HTR-8/SVneo (cell line): ENCODE measurements around the gene ASB18.

Source experiments
- DNase-seq: peaks from one replicate; pipeline ENCODE4 v3.0.0; 2011; ENCODE audit warnings: low spot score, mixed read lengths; ENCODE audit not compliant: insufficient read length
- FAIRE-seq: peaks from 2 replicates; lab custom pipeline; 2011; peaks lifted over from hg19 to GRCh38; lab: Jason Lieb, UNC

Gene ASB18

GRCh38 chr2:236211296-236211695, 52.9 kb downstream of the ASB18 start:
- no peak for FAIRE-seq

GRCh38 chr2:236210536-236210935, 53.7 kb downstream of the ASB18 start:
- no peak for DNase-seq
- FAIRE-seq: no peak

More at GRCh38 chr2:236211296-236211695, 52.9 kb downstream of the ASB18 start:
- no peak for DNase-seq

DNA sequence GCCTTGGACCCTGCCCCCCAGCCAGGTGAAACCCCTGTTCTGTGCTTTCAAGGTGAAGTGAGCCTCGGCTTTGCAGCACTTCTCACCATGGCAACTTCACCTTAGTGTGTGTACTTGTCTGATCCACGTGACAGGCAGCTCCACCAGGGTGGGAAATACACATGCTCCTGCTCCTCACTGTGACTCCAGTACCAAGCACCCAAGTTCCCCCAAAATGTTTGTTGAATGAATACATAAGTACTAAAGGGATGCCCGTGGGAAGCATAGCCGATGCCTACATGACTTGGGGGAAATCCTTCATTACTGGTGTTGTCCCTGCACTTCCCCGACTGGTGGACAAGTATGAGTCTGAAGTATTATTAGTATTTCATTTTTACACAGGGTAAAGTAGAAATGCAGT, 54.2 kb downstream of the ASB18 start:
- DNase-seq (no peak), FAIRE-seq (no peak)

- no peak for DNase-seq
- FAIRE-seq: no peak
These were observed 54.7 kb downstream of the ASB18 start for GRCh38 chr2:236209535-236209934.

DNA sequence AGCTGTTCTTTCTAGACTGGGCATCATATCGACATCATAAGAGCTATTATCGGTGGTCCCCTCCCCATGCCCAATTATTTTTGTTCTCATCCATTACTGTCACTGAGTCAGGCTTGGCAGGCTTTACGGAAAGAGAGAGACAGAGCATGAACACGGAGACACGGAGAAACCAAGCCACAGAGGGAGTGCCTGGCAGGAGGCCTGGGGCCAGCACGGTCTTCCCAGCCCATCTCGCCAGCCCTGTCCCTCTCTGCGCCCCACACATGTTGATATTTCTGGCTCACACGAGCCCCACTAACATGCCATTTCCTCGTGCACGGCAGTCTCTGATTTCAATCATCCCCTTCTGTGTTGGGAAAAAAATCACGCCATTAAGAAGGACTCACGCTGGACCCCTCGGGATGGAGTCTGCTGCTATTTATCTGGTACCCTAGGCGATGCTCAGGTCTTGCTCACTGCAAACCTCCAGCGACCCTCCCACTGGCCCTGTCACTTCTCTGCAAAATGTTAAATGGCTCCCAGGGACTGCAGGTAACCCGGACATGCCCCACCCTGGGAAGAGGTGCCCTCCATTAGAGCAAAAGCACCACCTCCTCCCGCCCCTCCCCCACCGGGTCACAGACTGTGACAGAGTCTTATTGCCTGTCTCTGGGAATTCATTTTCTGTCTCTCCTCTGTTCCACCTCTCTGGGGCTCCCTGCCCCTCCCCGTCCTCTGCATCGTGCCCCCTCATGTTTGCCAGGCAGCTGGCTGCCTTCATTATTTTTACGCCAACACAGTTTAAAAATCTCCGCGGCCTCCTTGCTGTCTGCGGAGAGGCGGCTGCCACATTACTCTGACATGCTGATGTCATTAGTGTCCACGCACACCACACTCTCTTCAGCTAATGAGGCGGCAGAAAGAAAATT, 55.9 kb downstream of the ASB18 start:
- no peak for FAIRE-seq
- DNase-seq: no peak

DNA sequence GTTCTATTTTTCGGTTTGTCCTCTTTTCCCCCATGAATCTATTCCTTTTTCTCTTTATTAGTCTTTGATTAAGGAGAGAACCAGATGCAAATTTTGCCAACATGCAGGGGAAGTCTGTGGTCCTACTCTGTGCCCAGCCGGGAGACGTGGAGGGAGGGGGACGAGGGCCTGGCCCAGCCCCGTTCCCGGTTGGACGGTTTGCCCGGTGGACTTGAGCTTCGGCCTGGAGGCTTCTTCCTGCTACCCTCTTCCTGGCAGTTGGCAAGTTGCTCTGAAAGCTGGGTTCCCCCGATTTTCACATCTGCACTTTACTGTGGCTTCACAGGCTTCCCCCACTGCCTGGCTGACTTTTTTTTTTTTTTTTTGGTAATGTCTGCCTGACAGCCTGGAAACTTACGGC, 56.7 kb downstream of the ASB18 start:
- FAIRE-seq (no peak), DNase-seq (no peak)

DNA sequence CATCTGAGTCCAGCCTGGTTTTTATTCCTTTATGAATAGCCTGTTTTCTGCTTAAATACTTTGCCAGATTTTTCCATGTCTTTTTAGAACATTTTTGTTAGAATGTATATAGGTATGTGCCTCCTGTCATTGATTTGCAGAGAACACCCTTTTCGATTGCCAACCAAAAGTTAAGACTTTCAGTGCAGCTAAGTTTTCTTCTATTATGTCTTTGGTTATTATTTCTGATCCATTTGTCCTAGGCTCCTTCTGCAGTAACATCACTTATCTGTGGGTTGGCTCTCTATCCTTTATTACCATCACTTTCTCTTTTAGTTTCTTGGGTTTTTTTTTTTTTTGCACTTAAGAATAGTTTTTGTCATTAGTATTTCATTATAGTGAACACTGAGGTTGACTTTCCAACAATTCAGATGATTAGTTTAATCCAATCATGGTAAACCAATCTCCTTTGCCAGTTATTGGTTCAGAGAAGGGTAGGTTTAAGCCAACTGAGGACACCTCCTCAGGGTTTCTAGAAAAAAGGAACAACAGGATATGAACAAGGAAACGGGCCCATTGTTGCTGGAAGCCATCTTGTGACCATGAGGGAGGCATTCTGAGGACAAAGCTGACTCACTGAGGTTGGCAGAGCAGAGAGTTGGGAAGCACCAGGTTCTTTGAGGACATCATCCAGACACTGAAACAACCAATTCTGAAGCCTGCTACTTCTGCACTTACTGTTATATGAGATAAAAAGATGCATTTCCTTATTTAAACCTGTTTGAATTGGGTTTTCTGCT, 58.1 kb downstream of the ASB18 start:
- DNase-seq (no peak), FAIRE-seq (no peak)

DNA sequence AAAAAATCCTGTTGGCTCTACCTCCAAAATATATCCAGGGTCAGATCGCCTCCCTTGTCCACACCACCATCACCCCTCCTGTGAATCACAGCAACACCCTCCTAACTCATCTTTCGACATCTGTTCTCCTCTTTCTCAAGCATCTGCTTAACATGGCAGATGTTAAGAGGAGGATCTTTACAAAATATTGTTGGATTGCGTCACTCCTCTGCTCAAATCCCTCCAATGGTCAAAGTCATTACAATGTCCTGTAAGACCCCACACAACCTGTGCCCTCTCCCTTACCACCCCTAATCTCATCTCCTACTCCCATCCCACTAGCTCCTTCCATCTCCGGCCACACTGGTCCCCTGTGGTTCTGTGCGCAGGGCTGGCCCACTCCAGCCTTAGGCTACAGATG, 59.3 kb downstream of the ASB18 start:
- DNase-seq (no peak), FAIRE-seq (peak; percentile 36)

DNA sequence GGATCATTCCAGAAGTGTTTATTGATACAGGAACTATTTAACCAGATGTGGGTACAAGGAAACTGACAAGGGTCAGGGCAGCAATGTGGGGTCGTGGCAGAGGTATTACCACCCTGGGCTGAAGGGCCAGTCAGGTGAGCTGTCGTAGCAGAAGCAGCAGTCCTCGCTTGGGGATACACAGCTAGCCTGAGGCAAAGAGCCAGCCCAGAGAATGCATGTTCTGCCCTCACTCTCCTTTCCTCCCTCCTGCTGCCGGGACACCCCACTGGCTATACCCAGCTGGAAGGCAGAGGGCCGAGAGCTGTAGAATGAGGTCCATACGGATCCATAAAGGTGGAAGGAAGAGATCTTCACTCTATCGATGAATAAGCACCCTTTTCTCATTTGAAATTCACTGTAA, 63.8 kb downstream of the ASB18 start:
- no peak for DNase-seq
- no peak for FAIRE-seq

- DNase-seq (no peak), FAIRE-seq (no peak)
These were observed 67.8 kb downstream of the ASB18 start for GRCh38 chr2:236196366-236196765.

DNA sequence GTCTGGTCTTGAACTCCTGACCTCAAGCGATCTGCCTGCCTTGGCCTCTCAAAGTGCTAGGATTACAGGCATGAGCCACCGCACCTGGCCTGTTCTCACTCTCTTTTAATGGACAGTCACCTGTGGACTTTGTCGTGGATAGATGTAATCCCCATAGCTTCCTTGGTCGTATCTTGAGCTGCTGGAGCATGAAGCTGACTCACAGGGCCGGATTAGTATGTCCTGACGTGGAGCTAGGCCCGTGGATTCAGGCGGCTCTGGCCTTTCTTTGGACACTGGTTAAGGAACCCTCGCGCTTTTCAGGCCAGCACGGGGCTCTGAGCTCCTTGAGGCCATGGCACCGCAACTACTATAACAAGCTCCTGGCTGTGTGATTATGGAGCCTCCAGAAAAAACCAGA, 68.5 kb downstream of the ASB18 start:
- FAIRE-seq: no peak

GRCh38 chr2:236194786-236195185, 69.4 kb downstream of the ASB18 start:
- FAIRE-seq: no peak

More for the DNA sequence above, 68.5 kb downstream of the ASB18 start:
- DNase-seq: no peak

DNA sequence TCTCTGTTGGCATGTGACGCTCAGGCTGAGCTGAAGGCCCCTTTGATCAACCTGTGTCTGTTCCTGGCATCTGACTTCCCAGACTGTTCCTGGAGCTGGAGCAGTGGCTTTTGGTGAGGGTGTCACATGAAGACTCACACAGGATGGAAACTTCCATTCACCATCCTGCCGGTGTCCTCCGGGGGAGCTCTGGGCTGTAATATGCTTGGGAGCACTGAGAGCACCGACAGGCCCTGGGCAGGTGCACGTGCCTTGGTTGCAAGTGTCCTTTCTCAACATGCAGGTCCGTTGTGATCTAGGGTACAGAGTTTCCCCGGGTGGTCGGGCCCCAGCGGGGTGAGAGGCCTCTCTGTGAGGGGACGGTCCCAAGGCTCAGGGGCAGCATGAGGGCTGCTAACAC, 71.2 kb downstream of the ASB18 start:
- DNase-seq (no peak), FAIRE-seq (no peak)

More at GRCh38 chr2:236194786-236195185, 69.4 kb downstream of the ASB18 start:
- no peak for DNase-seq

DNA sequence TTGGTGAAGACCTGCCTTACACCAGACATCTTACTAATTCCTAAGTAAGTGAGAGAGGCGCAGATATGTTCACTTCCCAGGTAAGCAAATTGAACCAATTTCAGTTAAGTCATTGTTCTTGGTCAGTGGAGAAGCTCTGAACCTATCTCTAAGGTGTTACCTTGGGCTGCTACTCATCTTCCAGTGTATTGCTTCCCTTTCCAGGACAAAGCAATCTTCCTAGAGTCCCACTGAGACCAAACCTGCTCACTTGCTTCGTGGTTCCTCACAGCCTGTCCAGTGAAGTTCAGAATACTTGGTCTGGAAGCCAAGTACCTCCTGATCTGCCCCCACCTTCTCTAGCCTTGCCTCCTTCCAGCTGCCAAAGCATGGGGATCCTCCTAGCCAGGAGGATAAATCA, 73.5 kb downstream of the ASB18 start:
- DNase-seq (no peak), FAIRE-seq (no peak)

DNA sequence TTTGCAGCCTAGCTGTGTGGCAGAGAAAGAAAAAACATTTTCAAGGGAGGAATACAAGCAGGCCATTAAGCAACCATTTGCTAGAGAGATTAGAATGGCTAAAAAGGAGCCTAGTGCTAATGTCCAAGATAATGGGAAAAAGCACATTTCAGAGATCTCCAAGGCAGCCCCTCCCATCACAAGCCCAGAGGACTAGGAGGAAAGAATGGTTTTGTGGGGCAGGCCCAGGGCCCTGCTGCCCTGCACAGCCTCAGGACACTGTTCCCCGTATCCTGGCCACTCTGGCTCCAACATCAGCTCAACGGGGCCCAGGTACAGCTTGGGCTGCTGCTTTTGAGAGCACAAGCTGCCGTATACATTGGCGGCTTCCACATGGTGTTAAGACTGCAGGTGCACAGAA, 79.5 kb downstream of the ASB18 start:
- FAIRE-seq (no peak), DNase-seq (no peak)

- DNase-seq (peak; percentile 82), FAIRE-seq (no peak)
These were observed 83.3 kb downstream of the ASB18 start for GRCh38 chr2:236180831-236181453.

DNA sequence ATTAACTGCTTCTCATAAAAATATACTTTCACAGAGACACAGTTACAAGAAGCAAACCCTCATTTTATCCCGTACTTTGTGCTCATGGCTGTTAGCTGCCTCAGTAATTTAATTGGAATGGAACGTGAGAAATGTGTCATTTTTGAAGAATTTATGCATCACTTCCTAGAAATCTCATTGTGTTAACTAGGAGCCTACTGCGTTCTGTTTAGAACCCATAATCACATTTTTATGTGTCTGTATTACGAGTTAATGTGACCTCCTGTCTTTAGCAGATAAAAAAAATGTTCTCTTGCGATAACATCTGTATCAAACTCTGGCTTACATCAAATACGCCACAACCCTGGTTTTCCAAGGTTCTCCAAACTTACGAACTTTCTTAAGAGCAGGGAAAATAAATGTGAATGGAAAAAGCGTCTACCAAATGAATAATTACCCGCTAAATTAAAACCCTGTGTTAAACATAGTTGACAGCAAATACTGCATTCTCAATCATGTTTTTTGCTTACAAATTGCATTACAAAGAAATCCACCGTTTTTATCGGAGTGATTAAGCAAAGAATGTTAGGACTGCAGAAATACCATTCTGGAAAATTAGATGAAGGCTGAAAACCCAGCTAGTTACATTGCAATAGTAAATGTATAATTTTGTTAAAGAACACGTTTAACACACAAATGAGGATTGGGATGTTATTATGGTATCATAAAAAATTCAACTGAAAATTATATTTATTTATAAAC, 84.0 kb downstream of the ASB18 start:
- DNase-seq (no peak), FAIRE-seq (peak; percentile 59)

- peak; percentile 18 for DNase-seq
- FAIRE-seq: no peak
These were observed 84.8 kb downstream of the ASB18 start for GRCh38 chr2:236179236-236180075.

GRCh38 chr2:236178890-236179235, 85.3 kb downstream of the ASB18 start:
- FAIRE-seq (no peak), DNase-seq (no peak)
